ENCODE results near the gene PCDHA4. TPM values are rescaled to one million over a fixed set of nuclear protein-coding genes. Genes with fewer than 3 reads are reported as not detected.

PCDHA4 gene
- total and polyA plus RNA-seq, 2 of the 13 experiments (the other 11 are each of a cell fraction or from before 2014, with no cell fraction given): not detected

DNA sequence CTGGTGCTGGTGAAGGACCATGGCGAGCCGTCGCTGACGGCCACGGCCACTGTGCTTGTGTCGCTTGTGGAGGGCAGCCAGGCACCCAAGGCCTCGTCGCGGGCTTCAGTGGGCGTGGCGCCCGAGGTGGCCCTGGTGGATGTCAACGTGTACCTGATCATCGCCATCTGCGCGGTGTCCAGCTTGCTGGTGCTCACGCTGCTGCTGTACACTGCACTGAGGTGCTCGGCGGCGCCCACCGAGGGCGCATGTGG lies 51.0 kb downstream of the PCDHA4 start (continued):
- TF ChIP-seq, protein P1, sequence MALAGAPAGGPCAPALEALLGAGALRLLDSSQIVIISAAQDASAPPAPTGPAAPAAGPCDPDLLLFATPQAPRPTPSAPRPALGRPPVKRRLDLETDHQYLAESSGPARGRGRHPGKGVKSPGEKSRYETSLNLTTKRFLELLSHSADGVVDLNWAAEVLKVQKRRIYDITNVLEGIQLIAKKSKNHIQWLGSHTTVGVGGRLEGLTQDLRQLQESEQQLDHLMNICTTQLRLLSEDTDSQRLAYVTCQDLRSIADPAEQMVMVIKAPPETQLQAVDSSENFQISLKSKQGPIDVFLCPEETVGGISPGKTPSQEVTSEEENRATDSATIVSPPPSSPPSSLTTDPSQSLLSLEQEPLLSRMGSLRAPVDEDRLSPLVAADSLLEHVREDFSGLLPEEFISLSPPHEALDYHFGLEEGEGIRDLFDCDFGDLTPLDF (CRISPR knock-in tag; IDR thresholded peaks at IDR 0.05): no peak
- TF ChIP-seq ZNF746 (CRISPR knock-in tag; IDR thresholded peaks at IDR 0.05) (no peak), ZNF674 (CRISPR knock-in tag; IDR thresholded peaks at IDR 0.05; ENCODE audit: low read depth) (no peak), ZNF549 (CRISPR knock-in tag; IDR thresholded peaks at IDR 0.05) (no peak), SOX13 (IDR thresholded peaks at IDR 0.05) (no peak), SOX13 (CRISPR knock-in tag; conservative IDR thresholded peaks at IDR 0.05 in 1 of 2, IDR thresholded peaks at IDR 0.05 in 1 of 2) (no peak), LCORL (IDR thresholded peaks at IDR 0.05) (no peak), LCORL (CRISPR knock-in tag; IDR thresholded peaks at IDR 0.05) (no peak)

DNA sequence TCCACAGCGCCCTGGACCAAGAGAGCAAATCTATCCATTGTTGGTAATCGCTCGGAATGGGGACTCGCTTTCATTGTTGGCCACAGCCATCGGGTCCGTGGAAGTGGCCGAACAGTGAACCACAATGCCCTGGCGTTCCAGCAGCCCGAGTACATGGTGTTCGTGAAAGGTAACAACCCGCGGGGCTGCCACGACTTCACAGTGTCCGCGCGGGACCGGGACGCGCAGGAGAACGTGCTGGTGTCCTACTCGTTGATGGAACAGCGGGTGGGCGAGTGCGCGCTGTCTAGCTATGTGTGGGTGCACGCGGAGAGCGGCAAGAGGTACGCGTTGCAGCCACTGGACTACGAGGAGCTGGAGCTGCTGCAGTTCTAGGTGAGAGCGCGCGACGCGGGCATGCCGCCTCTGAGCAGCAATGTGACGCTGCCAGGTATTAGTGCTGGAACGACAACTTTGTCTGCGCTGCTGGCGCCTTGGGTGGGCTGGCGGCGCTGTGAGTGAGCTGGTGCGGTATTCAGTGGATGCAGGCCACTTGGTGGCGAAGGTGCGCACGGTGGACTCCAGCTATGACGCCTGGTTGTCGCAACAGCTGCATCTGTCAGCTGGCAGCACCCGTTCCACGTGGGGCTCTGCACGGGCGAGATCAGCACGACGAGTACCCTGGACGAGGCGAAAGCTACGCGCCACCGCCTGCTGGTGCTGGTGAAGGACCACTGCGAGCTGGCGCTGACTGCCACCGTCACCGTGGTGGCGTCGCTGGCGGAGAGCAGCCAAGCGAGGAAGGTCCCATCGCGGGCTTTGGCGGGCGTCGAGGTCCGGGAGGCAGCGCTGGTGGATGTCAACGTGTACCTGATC lies 55.8 kb downstream of the PCDHA4 start:
- no peak for FAIRE-seq
- POLR2A ChIA-PET: no interaction called here
- Histone ChIP-seq H4K20me1 (ENCODE audit: insufficient read depth, low read length) (no peaks in the 10 kb centered on the region), H3K27me3 (ENCODE audit: control insufficient read depth in 1 of 2, insufficient read depth in 2 of 2, low read length in 2 of 2) (no peaks in the 10 kb centered on the region), H2AFZ (ENCODE audit: low read length) (no peak overlapping the region), H3K4me3 (replicated peaks in 1 of 3; ENCODE audit: insufficient read depth in 1 of 3, low read depth in 2 of 3, low read length in 3 of 3) (no peak overlapping the region), H3K4me1 (ENCODE audit: insufficient read depth, low read length) (no peaks in the 10 kb centered on the region), H3K9ac (ENCODE audit: insufficient read depth, low read depth, low read length) (no peak overlapping the region), H3K9me3 (ENCODE audit: low read length) (no peaks in the 10 kb centered on the region), H3K36me3 (replicated peaks in 1 of 2; ENCODE audit: control insufficient read depth in 1 of 2, insufficient read depth in 2 of 2, low read length in 2 of 2) (no peaks in the 10 kb centered on the region), H3K27ac (ENCODE audit: extremely low read length, insufficient read depth, low read length) (no peak overlapping the region), H3K4me2 (ENCODE audit: low read depth, low read length) (no peak overlapping the region), H3K79me2 (ENCODE audit: insufficient read depth, low read length) (no peaks in the 10 kb centered on the region)
- in situ Hi-C loops (cut with HindIII; ENCODE audit: extremely low pct_ligation_motif_present, low pct_unique_long_range_greater_than_20kb): no loop called here
- DNase-seq (ENCODE audit: low spot score): no peak
- CTCF ChIA-PET (ENCODE audit: low intra/inter-chr PET ratio, low total read pairs): no interaction called here
- BruUV-seq (replicated peaks): no TSS peak
- 83% methylated on average over 50 of the region's 76 CpGs for WGBS (ENCODE audit: low lambda C conversion rate)
- intact Hi-C loops (cut with micrococcal nuclease; ENCODE audit: unreplicated experiment): no loop called here
- ATAC-seq: no peak
- TF ChIP-seq NFE2 (CRISPR knock-in tag; IDR thresholded peaks at IDR 0.05) (no peak), SALL2 (CRISPR knock-in tag; IDR thresholded peaks at IDR 0.05) (no peak), ZNF878 (CRISPR knock-in tag; IDR thresholded peaks at IDR 0.05) (no peak), SMYD3 (CRISPR knock-in tag; IDR thresholded peaks at IDR 0.05) (no peak), ZNF598 (CRISPR knock-in tag; IDR thresholded peaks at IDR 0.05; ENCODE audit: borderline replicate concordance) (no peak), FOXM1 (CRISPR knock-in tag; IDR thresholded peaks at IDR 0.05) (no peak), CHCHD3 (CRISPR knock-in tag; IDR thresholded peaks at IDR 0.05) (no peak), ZNF772 (CRISPR knock-in tag; IDR thresholded peaks at IDR 0.05) (no peak), ZMYM2 (CRISPR knock-in tag; IDR thresholded peaks at IDR 0.05) (no peak), ZNF367 (CRISPR knock-in tag; IDR thresholded peaks at IDR 0.05; ENCODE audit: borderline replicate concordance) (no peak), NFKB2 (CRISPR knock-in tag; IDR thresholded peaks at IDR 0.05; ENCODE audit: borderline replicate concordance) (no peak)
- TF ChIP-seq, protein P2, sequence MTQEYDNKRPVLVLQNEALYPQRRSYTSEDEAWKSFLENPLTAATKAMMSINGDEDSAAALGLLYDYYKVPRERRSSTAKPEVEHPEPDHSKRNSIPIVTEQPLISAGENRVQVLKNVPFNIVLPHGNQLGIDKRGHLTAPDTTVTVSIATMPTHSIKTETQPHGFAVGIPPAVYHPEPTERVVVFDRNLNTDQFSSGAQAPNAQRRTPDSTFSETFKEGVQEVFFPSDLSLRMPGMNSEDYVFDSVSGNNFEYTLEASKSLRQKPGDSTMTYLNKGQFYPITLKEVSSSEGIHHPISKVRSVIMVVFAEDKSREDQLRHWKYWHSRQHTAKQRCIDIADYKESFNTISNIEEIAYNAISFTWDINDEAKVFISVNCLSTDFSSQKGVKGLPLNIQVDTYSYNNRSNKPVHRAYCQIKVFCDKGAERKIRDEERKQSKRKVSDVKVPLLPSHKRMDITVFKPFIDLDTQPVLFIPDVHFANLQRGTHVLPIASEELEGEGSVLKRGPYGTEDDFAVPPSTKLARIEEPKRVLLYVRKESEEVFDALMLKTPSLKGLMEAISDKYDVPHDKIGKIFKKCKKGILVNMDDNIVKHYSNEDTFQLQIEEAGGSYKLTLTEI (CRISPR knock-in tag; conservative IDR thresholded peaks at IDR 0.05): no peak
- TF ChIP-seq, protein P3, sequence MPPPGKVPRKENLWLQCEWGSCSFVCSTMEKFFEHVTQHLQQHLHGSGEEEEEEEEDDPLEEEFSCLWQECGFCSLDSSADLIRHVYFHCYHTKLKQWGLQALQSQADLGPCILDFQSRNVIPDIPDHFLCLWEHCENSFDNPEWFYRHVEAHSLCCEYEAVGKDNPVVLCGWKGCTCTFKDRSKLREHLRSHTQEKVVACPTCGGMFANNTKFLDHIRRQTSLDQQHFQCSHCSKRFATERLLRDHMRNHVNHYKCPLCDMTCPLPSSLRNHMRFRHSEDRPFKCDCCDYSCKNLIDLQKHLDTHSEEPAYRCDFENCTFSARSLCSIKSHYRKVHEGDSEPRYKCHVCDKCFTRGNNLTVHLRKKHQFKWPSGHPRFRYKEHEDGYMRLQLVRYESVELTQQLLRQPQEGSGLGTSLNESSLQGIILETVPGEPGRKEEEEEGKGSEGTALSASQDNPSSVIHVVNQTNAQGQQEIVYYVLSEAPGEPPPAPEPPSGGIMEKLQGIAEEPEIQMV (CRISPR knock-in tag; IDR thresholded peaks at IDR 0.05; ENCODE audit: low read depth): no peak

Measured in HepG2 (cell line).